ENCODE measurements around the gene SUMF1. TPM values are rescaled to one million over a fixed set of nuclear protein-coding genes. Genes with fewer than 3 reads are reported as not detected.
A peak's percentile ranks its signal among the peaks of the same experiment; 100 is the strongest.

The SUMF1 gene
- total RNA-seq: 10 to 100 TPM; 28.7 to 49.0 (median 41.6) TPM

DNA sequence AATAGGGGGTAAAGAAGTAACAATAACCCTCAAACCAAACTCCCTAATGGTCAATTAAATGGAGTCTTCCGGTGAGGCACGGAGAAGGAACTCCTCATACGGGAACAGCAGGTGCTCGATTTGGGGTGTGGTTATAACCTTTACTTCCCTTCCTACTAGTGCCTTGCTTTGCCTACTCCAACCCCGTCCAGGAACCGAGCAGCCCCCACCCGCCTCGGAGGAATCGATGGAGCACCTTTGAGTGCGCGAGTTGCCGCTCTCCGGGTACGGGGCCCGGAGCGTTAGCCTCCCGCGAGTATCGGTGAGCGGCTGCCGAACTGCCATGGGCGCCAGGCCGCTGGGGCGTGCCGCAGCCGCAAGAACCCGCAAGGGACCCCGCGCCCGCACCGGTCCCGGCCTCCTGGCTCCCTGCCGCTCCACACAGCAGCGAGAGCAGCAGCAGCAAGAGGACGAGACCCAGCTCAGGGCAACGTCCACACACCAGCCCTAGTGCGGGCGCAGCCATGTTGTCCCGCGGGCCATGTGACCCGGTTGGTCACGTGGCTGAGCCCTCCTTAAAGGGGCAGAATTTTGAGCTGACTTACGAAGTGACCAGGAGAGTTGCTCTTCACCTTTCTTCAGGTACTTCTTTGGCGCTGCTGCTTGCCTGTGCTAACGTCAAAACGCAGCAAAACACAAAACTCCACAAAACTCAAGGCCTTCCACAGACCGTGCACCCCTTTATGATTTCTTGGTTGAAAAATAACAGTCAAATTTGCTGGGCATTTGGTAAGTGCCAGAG is at the start of gene SUMF1:
Gene SUMF1, minus strand, starts transcription at position 529 of the 781 bp plus-strand sequence. Its CDS starts 24 bp downstream, at position 505.
- TF ChIP-seq EP300 (IDR thresholded peaks at IDR 0.05) (no peak), POLR2AphosphoS5 (IDR thresholded peaks at IDR 0.05) (peak; percentile 85 to 90)
- intact Hi-C loops (cut with DNase I): loop anchor here (10.0 kb wide), 1 partner anchor 112 kb away; no protein-coding TSS in a partner anchor

DNA sequence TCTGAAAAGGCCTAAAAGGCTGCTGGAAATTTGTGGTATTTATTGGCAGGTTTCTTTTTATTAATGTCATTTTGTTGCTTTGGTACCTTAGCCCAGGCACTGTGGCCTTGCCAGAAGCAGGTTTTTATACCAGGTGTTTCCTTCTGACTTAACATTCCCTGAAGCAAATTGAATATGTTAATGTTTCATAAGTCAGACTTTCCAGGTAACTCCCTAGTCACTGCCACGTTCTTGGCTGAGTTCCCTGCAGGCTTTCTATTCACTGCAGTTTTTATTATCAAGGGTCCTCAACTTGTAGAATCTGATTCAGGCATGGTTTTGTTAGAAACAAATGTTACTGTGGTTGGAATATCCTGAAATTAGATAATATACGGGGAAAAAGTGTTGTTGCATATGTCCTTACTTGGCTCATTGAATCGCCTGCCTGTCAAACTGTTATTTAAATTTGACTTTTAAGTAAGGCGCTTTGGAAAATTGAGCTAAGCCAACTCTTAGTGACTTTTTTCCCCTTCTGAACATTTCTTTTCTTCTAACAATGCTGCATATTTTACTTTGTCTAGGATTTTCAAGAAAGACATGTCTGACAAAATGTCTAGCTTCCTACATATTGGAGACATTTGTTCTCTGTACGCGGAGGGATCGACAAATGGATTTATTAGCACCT is 49.0 kb upstream of the SUMF1 start:
- DNase-seq (ENCODE audit: extremely low spot score): no peak
- TF ChIP-seq POLR2A (IDR thresholded peaks at IDR 0.05; ENCODE audit: low read depth) (no peak), EP300 (IDR thresholded peaks at IDR 0.05) (no peak), POLR2AphosphoS5 (IDR thresholded peaks at IDR 0.05) (no peak)
- TF ChIP-seq, protein P1, sequence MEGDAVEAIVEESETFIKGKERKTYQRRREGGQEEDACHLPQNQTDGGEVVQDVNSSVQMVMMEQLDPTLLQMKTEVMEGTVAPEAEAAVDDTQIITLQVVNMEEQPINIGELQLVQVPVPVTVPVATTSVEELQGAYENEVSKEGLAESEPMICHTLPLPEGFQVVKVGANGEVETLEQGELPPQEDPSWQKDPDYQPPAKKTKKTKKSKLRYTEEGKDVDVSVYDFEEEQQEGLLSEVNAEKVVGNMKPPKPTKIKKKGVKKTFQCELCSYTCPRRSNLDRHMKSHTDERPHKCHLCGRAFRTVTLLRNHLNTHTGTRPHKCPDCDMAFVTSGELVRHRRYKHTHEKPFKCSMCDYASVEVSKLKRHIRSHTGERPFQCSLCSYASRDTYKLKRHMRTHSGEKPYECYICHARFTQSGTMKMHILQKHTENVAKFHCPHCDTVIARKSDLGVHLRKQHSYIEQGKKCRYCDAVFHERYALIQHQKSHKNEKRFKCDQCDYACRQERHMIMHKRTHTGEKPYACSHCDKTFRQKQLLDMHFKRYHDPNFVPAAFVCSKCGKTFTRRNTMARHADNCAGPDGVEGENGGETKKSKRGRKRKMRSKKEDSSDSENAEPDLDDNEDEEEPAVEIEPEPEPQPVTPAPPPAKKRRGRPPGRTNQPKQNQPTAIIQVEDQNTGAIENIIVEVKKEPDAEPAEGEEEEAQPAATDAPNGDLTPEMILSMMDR (IDR thresholded peaks at IDR 0.05): no peak
- WGBS: 68% methylated on average over 7 of the region's 7 CpGs
- Histone ChIP-seq H3K27me3 (no peaks in the 10 kb centered on the region), H3K36me3 (peaks cover 0 to 4% (median 0%) of the 10 kb centered on the region in 4 donors), H3K9me3 (no peaks in the 10 kb centered on the region), H3K4me1 (peaks cover 31 to 94% (median 87%) of the 10 kb centered on the region in 4 donors), H3K27ac (replicated peaks in 1 of 4) (peak overlapping the region; percentile 14 to 58 (median 44)), H3K4me3 (no peak overlapping the region)
- intact Hi-C loops (cut with DNase I): no loop called here

More for the DNA sequence above, at the start of gene SUMF1:
- no peaks in the 10 kb centered on the region for H3K9me3 ChIP-seq
- H3K27ac ChIP-seq (replicated peaks in 1 of 4): peak within 1 kb of the TSS; percentile 79 to 86 (median 85)
- no peaks in the 10 kb centered on the region for H3K27me3 ChIP-seq
- DNase-seq (ENCODE audit: extremely low spot score): no peak
- H3K36me3 ChIP-seq: no peaks in the 10 kb centered on the region
- peak within 1 kb of the TSS; percentile 79 to 97 (median 90) for H3K4me3 ChIP-seq
- peaks cover 14 to 21% (median 16%) of the 10 kb centered on the region in 4 donors for H3K4me1 ChIP-seq
- WGBS: under 1% methylated on average over 8 of the region's 47 CpGs

DNA sequence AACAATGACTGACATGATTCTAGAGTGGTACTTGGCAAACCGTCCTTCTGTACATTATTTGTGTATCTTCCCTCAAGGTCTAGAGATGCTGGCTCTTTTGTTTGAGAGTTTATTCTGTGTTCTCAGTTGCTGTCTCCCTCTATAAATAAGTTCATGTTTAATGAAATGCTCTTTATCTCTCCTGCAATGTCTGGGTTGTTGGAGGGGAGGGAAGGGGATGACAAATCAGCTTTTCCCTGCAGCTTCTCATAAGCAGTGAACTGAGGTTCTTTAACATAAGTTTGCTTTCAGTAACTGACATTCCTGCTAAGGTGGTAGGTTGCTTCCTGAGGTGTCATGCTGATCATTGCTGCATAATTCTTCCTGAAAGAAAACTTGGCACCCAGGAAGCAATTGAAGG is 47.8 kb upstream of the SUMF1 start:
- WGBS: 48% methylated on average over 1 of the region's 1 CpG
- Histone ChIP-seq H3K4me3 (no peak overlapping the region), H3K36me3 (no peaks in the 10 kb centered on the region), H3K4me1 (peaks cover 31 to 95% (median 88%) of the 10 kb centered on the region in 4 donors), H3K27me3 (no peaks in the 10 kb centered on the region), H3K9me3 (no peaks in the 10 kb centered on the region), H3K27ac (replicated peaks in 1 of 4) (peak overlapping the region; percentile 14 to 58 (median 44))
- DNase-seq (ENCODE audit: extremely low spot score): no peak
- TF ChIP-seq, protein P1 (IDR thresholded peaks at IDR 0.05): no peak
- TF ChIP-seq POLR2A (IDR thresholded peaks at IDR 0.05; ENCODE audit: low read depth) (no peak), EP300 (IDR thresholded peaks at IDR 0.05) (no peak)
- intact Hi-C loops (cut with DNase I): no loop called here

DNA sequence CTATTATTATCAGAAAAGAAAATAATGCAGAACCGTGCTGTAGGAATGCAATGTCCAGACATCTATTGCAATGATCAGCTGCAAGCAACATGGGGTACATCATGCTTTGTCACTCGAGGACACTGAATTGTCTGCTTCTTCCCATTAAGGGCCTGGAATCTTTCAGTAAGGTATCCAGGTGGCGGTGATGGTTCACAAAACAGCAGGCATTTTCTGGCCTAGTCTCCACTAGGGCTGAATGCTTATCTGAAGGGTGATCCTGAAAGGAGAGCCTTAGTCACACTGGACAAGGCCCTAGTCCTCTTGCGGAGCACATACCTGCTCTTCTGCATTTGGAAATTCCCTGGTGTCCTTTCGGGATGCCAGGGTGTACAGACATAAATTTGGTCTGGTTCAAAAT is 47.3 kb upstream of the SUMF1 start:
- Histone ChIP-seq H3K4me1 (peaks cover 27 to 94% (median 84%) of the 10 kb centered on the region in 4 donors), H3K27me3 (no peaks in the 10 kb centered on the region), H3K9me3 (no peaks in the 10 kb centered on the region), H3K36me3 (no peaks in the 10 kb centered on the region), H3K4me3 (no peak overlapping the region), H3K27ac (replicated peaks in 1 of 4) (peak overlapping the region in 3 of 4 donors; percentile 30 to 50 (median 39))
- TF ChIP-seq, protein P1 (IDR thresholded peaks at IDR 0.05): no peak
- no peak for TF ChIP-seq EP300 (IDR thresholded peaks at IDR 0.05)
- TF ChIP-seq POLR2AphosphoS5 (IDR thresholded peaks at IDR 0.05): no peak
- TF ChIP-seq POLR2A (IDR thresholded peaks at IDR 0.05; ENCODE audit: low read depth): no peak
- DNase-seq (ENCODE audit: extremely low spot score): no peak
- intact Hi-C loops (cut with DNase I): no loop called here
- 82% methylated on average over 5 of the region's 5 CpGs for WGBS

All from esophagus muscularis mucosa (tissue), 4 donors.